ENCODE measurements around the gene PSME2.

DNA sequence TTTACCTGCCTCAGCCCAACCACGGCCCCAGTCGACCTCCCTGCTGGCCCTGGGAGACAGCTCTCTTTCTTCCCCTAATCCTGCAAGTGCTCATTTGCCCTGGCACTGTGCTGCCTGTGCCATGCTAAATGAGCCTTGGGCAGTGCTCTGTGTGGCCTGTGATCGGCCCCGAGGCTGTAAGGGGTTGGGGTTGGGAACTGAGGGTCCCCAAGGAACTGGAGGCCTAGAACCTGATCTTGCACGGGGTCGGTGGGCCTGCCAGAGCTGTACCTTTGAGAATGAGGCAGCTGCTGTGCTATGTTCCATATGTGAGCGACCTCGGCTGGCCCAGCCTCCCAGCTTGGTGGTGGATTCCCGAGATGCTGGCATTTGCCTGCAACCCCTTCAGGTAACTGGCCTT lies 3.7 kb upstream of the PSME2 start:
- TF ChIP-seq, protein P1, sequence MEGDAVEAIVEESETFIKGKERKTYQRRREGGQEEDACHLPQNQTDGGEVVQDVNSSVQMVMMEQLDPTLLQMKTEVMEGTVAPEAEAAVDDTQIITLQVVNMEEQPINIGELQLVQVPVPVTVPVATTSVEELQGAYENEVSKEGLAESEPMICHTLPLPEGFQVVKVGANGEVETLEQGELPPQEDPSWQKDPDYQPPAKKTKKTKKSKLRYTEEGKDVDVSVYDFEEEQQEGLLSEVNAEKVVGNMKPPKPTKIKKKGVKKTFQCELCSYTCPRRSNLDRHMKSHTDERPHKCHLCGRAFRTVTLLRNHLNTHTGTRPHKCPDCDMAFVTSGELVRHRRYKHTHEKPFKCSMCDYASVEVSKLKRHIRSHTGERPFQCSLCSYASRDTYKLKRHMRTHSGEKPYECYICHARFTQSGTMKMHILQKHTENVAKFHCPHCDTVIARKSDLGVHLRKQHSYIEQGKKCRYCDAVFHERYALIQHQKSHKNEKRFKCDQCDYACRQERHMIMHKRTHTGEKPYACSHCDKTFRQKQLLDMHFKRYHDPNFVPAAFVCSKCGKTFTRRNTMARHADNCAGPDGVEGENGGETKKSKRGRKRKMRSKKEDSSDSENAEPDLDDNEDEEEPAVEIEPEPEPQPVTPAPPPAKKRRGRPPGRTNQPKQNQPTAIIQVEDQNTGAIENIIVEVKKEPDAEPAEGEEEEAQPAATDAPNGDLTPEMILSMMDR (IDR thresholded peaks at IDR 0.05 in 4 of 5, conservative IDR thresholded peaks at IDR 0.05 in 1 of 5), result no peak
- no peak for TF ChIP-seq POLR2A (IDR thresholded peaks at IDR 0.05)

Data from gastrocnemius medialis (tissue), 4 donors.